ENCODE data around the gene UTS2B.
"Not testable (repeated sequence)": the region's sequence is repeated elsewhere in the genome, so short reads cannot be mapped to it uniquely, and the experiment has no call there.

The UTS2B gene

GRCh38 chr3:191255156-191255555, 75.2 kb downstream of the UTS2B start:
- DNase-seq, result no peak
- in situ Hi-C loops (cut with MboI; ENCODE audit: low pct_unique_long_range_greater_than_20kb, low sequenced_read_pairs), result no loop called here

GRCh38 chr3:191254098-191254873, 76.0 kb downstream of the UTS2B start:
- DNase-seq, result no peak
- in situ Hi-C loops (cut with MboI; ENCODE audit: low pct_unique_long_range_greater_than_20kb, low sequenced_read_pairs), result no loop called here

- no peak for DNase-seq
- in situ Hi-C loops (cut with MboI; ENCODE audit: low pct_unique_long_range_greater_than_20kb, low sequenced_read_pairs), result no loop called here
Observed at GRCh38 chr3:191253089-191253799, 77.1 kb downstream of the UTS2B start.

- DNase-seq, result no peak
- in situ Hi-C loops (cut with MboI; ENCODE audit: low pct_unique_long_range_greater_than_20kb, low sequenced_read_pairs), result no loop called here
Observed at GRCh38 chr3:191246630-191247029, 83.7 kb downstream of the UTS2B start.

GRCh38 chr3:191246034-191246433, 84.3 kb downstream of the UTS2B start:
- in situ Hi-C loops (cut with MboI; ENCODE audit: low pct_unique_long_range_greater_than_20kb, low sequenced_read_pairs), result not testable (repeated sequence)
- DNase-seq, result peak; percentile 89

GRCh38 chr3:191244242-191244867, 86.0 kb downstream of the UTS2B start:
- DNase-seq, result peak; percentile 10
- in situ Hi-C loops (cut with MboI; ENCODE audit: low pct_unique_long_range_greater_than_20kb, low sequenced_read_pairs), result no loop called here

GRCh38 chr3:191240486-191240885, 89.8 kb downstream of the UTS2B start:
- in situ Hi-C loops (cut with MboI; ENCODE audit: low pct_unique_long_range_greater_than_20kb, low sequenced_read_pairs), result no loop called here
- no peak for DNase-seq

- peak; percentile 16 for DNase-seq
- in situ Hi-C loops (cut with MboI; ENCODE audit: low pct_unique_long_range_greater_than_20kb, low sequenced_read_pairs), result no loop called here
Observed at GRCh38 chr3:191239407-191240031, 90.8 kb downstream of the UTS2B start.

- in situ Hi-C loops (cut with MboI; ENCODE audit: low pct_unique_long_range_greater_than_20kb, low sequenced_read_pairs), result no loop called here
- no peak for DNase-seq
Observed at GRCh38 chr3:191238321-191238817, 92.0 kb downstream of the UTS2B start.

GRCh38 chr3:191237047-191237882, 93.1 kb downstream of the UTS2B start:
- no peak for DNase-seq
- in situ Hi-C loops (cut with MboI; ENCODE audit: low pct_unique_long_range_greater_than_20kb, low sequenced_read_pairs), result no loop called here

GRCh38 chr3:191236646-191237045, 93.7 kb downstream of the UTS2B start:
- in situ Hi-C loops (cut with MboI; ENCODE audit: low pct_unique_long_range_greater_than_20kb, low sequenced_read_pairs), result no loop called here
- DNase-seq, result no peak

- in situ Hi-C loops (cut with MboI; ENCODE audit: low pct_unique_long_range_greater_than_20kb, low sequenced_read_pairs), result no loop called here
- DNase-seq, result no peak
Observed at GRCh38 chr3:191235331-191236314, 94.7 kb downstream of the UTS2B start.

- in situ Hi-C loops (cut with MboI; ENCODE audit: low pct_unique_long_range_greater_than_20kb, low sequenced_read_pairs), result no loop called here
- DNase-seq, result no peak
Observed at GRCh38 chr3:191234216-191234615, 96.1 kb downstream of the UTS2B start.

- in situ Hi-C loops (cut with MboI; ENCODE audit: low pct_unique_long_range_greater_than_20kb, low sequenced_read_pairs), result no loop called here
- DNase-seq, result no peak
Observed at GRCh38 chr3:191227541-191227940, 102.8 kb downstream of the UTS2B start.

GRCh38 chr3:191221638-191222037, 108.7 kb downstream of the UTS2B start:
- DNase-seq, result no peak
- in situ Hi-C loops (cut with MboI; ENCODE audit: low pct_unique_long_range_greater_than_20kb, low sequenced_read_pairs), result no loop called here

GRCh38 chr3:191220908-191221307, 109.4 kb downstream of the UTS2B start:
- DNase-seq, result peak; percentile 5
- in situ Hi-C loops (cut with MboI; ENCODE audit: low pct_unique_long_range_greater_than_20kb, low sequenced_read_pairs), result no loop called here

GRCh38 chr3:191217301-191217700, 113.0 kb downstream of the UTS2B start:
- no peak for DNase-seq

More at GRCh38 chr3:191217301-191217700, 113.0 kb downstream of the UTS2B start:
- in situ Hi-C loops (cut with MboI; ENCODE audit: low pct_unique_long_range_greater_than_20kb, low sequenced_read_pairs), result no loop called here

Data from KBM-7 (cell line).